Astrocyte (in vitro differentiated cells and primary cell): ENCODE measurements around the gene PTMA. TPM values are rescaled to one million over a fixed set of nuclear protein-coding genes. Genes with fewer than 3 reads are reported as not detected.

Experiments used
- DNase-seq: peaks from one replicate; pipeline ENCODE4 v3.0.0-alpha.2; 2010; ENCODE audit warnings: low read depth
- FAIRE-seq: peaks from 2 replicates; lab custom pipeline; 2011; peaks lifted over from hg19 to GRCh38; lab: Jason Lieb, UNC
- H2AFZ ChIP-seq: 2 replicates; pipeline ENCODE4 v1.6.0; 2012; ENCODE audit warnings: low read depth, low read length, inconsistent platforms
- H3K27ac ChIP-seq: 2 replicates; pipeline ENCODE4 v1.5.1; 2011; ENCODE audit warnings: low read depth, low read length, inconsistent platforms
- H3K27me3 ChIP-seq: 2 replicates; pipeline ENCODE4 v1.6.0; 2011; ENCODE audit warnings: low read length, inconsistent platforms; ENCODE audit not compliant: insufficient read depth
- H3K36me3 ChIP-seq: 2 replicates; pipeline ENCODE4 v1.5.1; 2011; ENCODE audit warnings: low read length, inconsistent platforms; ENCODE audit not compliant: insufficient read depth
- H3K4me1 ChIP-seq: 2 replicates; pipeline ENCODE4 v1.5.1; 2011; ENCODE audit warnings: low read length, inconsistent platforms; ENCODE audit not compliant: insufficient read depth
- H3K4me2 ChIP-seq: 2 replicates; pipeline ENCODE4 v1.6.0; 2012; ENCODE audit warnings: low read length, inconsistent platforms
- H3K4me3 ChIP-seq: 2 replicates; pipeline ENCODE4 v1.5.1; 2011; ENCODE audit warnings: low read depth, mild to moderate bottlenecking, low read length, inconsistent platforms; ENCODE audit not compliant: insufficient read depth
- H3K79me2 ChIP-seq: 2 replicates; pipeline ENCODE4 v1.6.0; 2012; ENCODE audit warnings: mild to moderate bottlenecking, low read length, inconsistent platforms; ENCODE audit not compliant: insufficient read depth
- H3K9ac ChIP-seq: 2 replicates; pipeline ENCODE4 v1.6.0; 2012; ENCODE audit warnings: mild to moderate bottlenecking, low read length, inconsistent platforms
- H3K9me3 ChIP-seq: 2 replicates; pipeline ENCODE4 v1.5.1; 2012; ENCODE audit warnings: low read depth, mild to moderate bottlenecking, low read length, inconsistent platforms; ENCODE audit not compliant: insufficient read depth
- H4K20me1 ChIP-seq: 2 replicates; pipeline ENCODE4 v1.6.0; 2012; ENCODE audit warnings: low read length, inconsistent platforms; ENCODE audit not compliant: insufficient read depth
- H3K27ac Mint-ChIP-seq: one replicate; pipeline ENCODE4 v1.8.0; 2021; ENCODE audit warnings: mild to moderate bottlenecking, mixed read lengths; ENCODE audit not compliant: unreplicated experiment
- H3K27me3 Mint-ChIP-seq: one replicate; pipeline ENCODE4 v1.8.0; 2021; ENCODE audit warnings: low read depth, mixed read lengths; ENCODE audit not compliant: unreplicated experiment
- H3K36me3 Mint-ChIP-seq: one replicate; pipeline ENCODE4 v1.8.0; 2021; ENCODE audit warnings: low read depth, mixed read lengths; ENCODE audit not compliant: unreplicated experiment
- H3K4me1 Mint-ChIP-seq: one replicate; pipeline ENCODE4 v1.8.0; 2021; ENCODE audit warnings: low read depth, mixed read lengths; ENCODE audit not compliant: unreplicated experiment
- H3K4me3 Mint-ChIP-seq: one replicate; pipeline ENCODE4 v1.8.0; 2021; ENCODE audit warnings: mild to moderate bottlenecking, moderate library complexity, mixed read lengths; ENCODE audit not compliant: unreplicated experiment
- H3K9me3 Mint-ChIP-seq: one replicate; pipeline ENCODE4 v1.8.0; 2021; ENCODE audit warnings: mild to moderate bottlenecking, mixed read lengths; ENCODE audit not compliant: unreplicated experiment
- CTCF ChIP-seq: IDR thresholded peaks from 2 replicates; pipeline ENCODE4 v1.5.1; 2011; ENCODE audit warnings: low read depth, mild to moderate bottlenecking, inconsistent platforms, low read length, moderate library complexity; ENCODE audit not compliant: insufficient read depth
- EZH2 ChIP-seq: IDR thresholded peaks from 2 replicates; pipeline ENCODE4 v1.6.1; 2012; ENCODE audit warnings: mild to moderate bottlenecking, low read length, inconsistent platforms; ENCODE audit not compliant: insufficient read depth
- total RNA-seq: library from RNA; stranded (reverse); gene quantifications from 2 replicates; pipeline ENCODE4 v1.2.1, GENCODE V29; 2021

PTMA gene
- total RNA-seq, 1 donor from 2014 or later, result 469 TPM

- H3K36me3 Mint-ChIP-seq, result peaks cover 8% of the 10 kb centered on the region
- Histone ChIP-seq H3K4me3 (peak overlapping the region; percentile 62), H3K4me1 (peaks cover 27% of the 10 kb centered on the region), H4K20me1 (peaks cover 39% of the 10 kb centered on the region), H3K79me2 (peaks cover 50% of the 10 kb centered on the region), H3K9me3 (no peaks in the 10 kb centered on the region), H2AFZ (peak overlapping the region; percentile 99), H3K4me2 (peak overlapping the region; percentile 93), H3K27ac (peak overlapping the region; percentile 99), H3K9ac (peak overlapping the region; percentile 94), H3K36me3 (peaks cover 9% of the 10 kb centered on the region), H3K27me3 (no peaks in the 10 kb centered on the region)
- H3K9me3 Mint-ChIP-seq, result no peaks in the 10 kb centered on the region
- H3K4me1 Mint-ChIP-seq, result peaks cover 12% of the 10 kb centered on the region
- DNase-seq, result no peak
- FAIRE-seq, result no peak
- peak overlapping the region; percentile 100 for H3K27ac Mint-ChIP-seq
- H3K27me3 Mint-ChIP-seq, result no peaks in the 10 kb centered on the region
- H3K4me3 Mint-ChIP-seq, result peak overlapping the region; percentile 89
- TF ChIP-seq EZH2 (no peak), CTCF (no peak)
Measured at GRCh38 chr2:231707625-231707926, 749 bp upstream of the PTMA start.

- Histone ChIP-seq H3K9me3 (no peaks in the 10 kb centered on the region), H3K4me1 (peaks cover 32% of the 10 kb centered on the region), H3K27me3 (no peaks in the 10 kb centered on the region), H3K4me3 (peak overlapping the region; percentile 87), H3K36me3 (peaks cover 12% of the 10 kb centered on the region), H3K27ac (peak overlapping the region; percentile 90), H3K4me2 (peak overlapping the region; percentile 96), H2AFZ (no peak overlapping the region), H4K20me1 (peaks cover 47% of the 10 kb centered on the region), H3K79me2 (peaks cover 57% of the 10 kb centered on the region), H3K9ac (peak overlapping the region; percentile 99)
- DNase-seq (no peak), FAIRE-seq (no peak)
- TF ChIP-seq EZH2, result no peak
- TF ChIP-seq CTCF, result no peak
- peak overlapping the region; percentile 98 for H3K4me3 Mint-ChIP-seq
- peaks cover 16% of the 10 kb centered on the region for H3K4me1 Mint-ChIP-seq
- no peaks in the 10 kb centered on the region for H3K27me3 Mint-ChIP-seq
- no peaks in the 10 kb centered on the region for H3K9me3 Mint-ChIP-seq
- H3K36me3 Mint-ChIP-seq, result peaks cover 11% of the 10 kb centered on the region
- H3K27ac Mint-ChIP-seq, result peak overlapping the region; percentile 96
Measured at GRCh38 chr2:231708773-231709635, 679 bp downstream of the PTMA start.

GRCh38 chr2:231709636-231709980 lies 1.3 kb downstream of the PTMA start:
- Histone ChIP-seq H3K4me3 (peak overlapping the region; percentile 87), H3K4me2 (peak overlapping the region; percentile 96), H3K36me3 (peaks cover 12% of the 10 kb centered on the region), H3K9ac (peak overlapping the region; percentile 99), H3K27ac (peak overlapping the region; percentile 90), H3K27me3 (no peaks in the 10 kb centered on the region), H3K9me3 (no peaks in the 10 kb centered on the region), H4K20me1 (peaks cover 53% of the 10 kb centered on the region), H3K79me2 (peaks cover 57% of the 10 kb centered on the region), H2AFZ (no peak overlapping the region), H3K4me1 (peaks cover 32% of the 10 kb centered on the region)
- Mint-ChIP-seq H3K36me3 (peaks cover 11% of the 10 kb centered on the region), H3K4me3 (peak overlapping the region; percentile 94), H3K4me1 (peaks cover 16% of the 10 kb centered on the region), H3K9me3 (no peaks in the 10 kb centered on the region), H3K27me3 (no peaks in the 10 kb centered on the region), H3K27ac (peak overlapping the region; percentile 95)
- no peak for DNase-seq
- FAIRE-seq, result no peak
- TF ChIP-seq EZH2, result no peak
- TF ChIP-seq CTCF, result no peak
